ENCODE data around the gene KIF18A. TPM values are rescaled to one million over a fixed set of nuclear protein-coding genes. Genes with fewer than 3 reads are reported as not detected.

Gene KIF18A
- total and polyA plus RNA-seq, 2 of the 8 experiments (the other 6 are each of a cell fraction or from before 2014, with no cell fraction given) = 4.0 to 23.3 TPM

DNA sequence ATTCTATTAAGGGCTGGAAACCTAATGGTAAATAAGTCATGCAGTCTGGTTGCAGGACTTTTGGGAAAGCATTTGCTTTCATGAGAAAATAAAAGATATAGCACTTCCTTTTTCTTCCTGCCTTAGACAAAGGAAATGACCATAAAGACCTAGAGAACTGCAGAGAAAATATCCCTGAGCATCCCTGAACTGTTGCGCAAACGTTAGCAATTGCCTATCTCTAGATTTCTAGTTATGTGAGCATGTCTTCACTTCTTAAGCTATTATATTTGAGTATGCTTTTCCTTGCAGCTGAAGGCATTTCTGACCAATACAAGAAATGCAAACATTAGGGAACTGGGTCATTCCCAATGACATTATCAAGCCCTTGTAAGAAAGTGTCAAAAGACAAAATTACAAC, 110.6 kb downstream of the KIF18A start:
- FAIRE-seq = no peak

More for the DNA sequence above, 110.6 kb downstream of the KIF18A start:
- Histone ChIP-seq H3K23ac (ENCODE audit: insufficient read length) (no peak overlapping the region), H3K79me1 (ENCODE audit: low read depth, low read length) (no peaks in the 10 kb centered on the region), H2BK15ac (ENCODE audit: low read length) (no peak overlapping the region), H3K23me2 (ENCODE audit: low read depth, low read length) (no peaks in the 10 kb centered on the region), H4K20me1 (replicated peaks in 1 of 2; ENCODE audit: control insufficient read depth in 1 of 2, insufficient read depth in 2 of 2, low read length in 2 of 2) (no peaks in the 10 kb centered on the region), H3K18ac (ENCODE audit: extremely low read depth, low read length) (no peak overlapping the region), H2BK120ac (replicated peaks; ENCODE audit: low read depth, low read length) (no peak overlapping the region), H3K14ac (ENCODE audit: insufficient read length) (no peak overlapping the region), H2AFZ (ENCODE audit: low read length) (no peak overlapping the region), H2AK5ac (ENCODE audit: low read depth, low read length) (no peak overlapping the region), H3K4me1 (replicated peaks in 1 of 4; ENCODE audit: control insufficient read depth in 3 of 4, insufficient read depth in 4 of 4, low read length in 3 of 4) (no peaks in the 10 kb centered on the region), H3K79me2 (ENCODE audit: control insufficient read depth in 1 of 2, insufficient read depth in 2 of 2, low read length in 2 of 2) (no peaks in the 10 kb centered on the region), H3K56ac (replicated peaks; ENCODE audit: insufficient read length, low read depth, low read length) (no peak overlapping the region), H3K27me3 (replicated peaks in 1 of 4; ENCODE audit: control insufficient read depth in 3 of 4, extremely low read depth in 1 of 4, insufficient read depth in 3 of 4, low read length in 3 of 4) (no peaks in the 10 kb centered on the region), H4K91ac (replicated peaks; ENCODE audit: insufficient read length, low read length) (no peak overlapping the region), H2BK5ac (ENCODE audit: low read depth, low read length) (no peak overlapping the region), H3K9ac (replicated peaks in 1 of 4; ENCODE audit: extremely low read depth in 1 of 4, low read depth in 3 of 4, low read length in 3 of 4) (no peak overlapping the region), H3K27ac (ENCODE audit: low read depth, low read length) (no peak overlapping the region), H3K4me3 (ENCODE audit: extremely low read depth in 1 of 4, insufficient read depth in 2 of 4, low read depth in 3 of 4, low read length in 4 of 4) (no peak overlapping the region), H3K4ac (replicated peaks; ENCODE audit: insufficient read length, low read depth, low read length) (no peak overlapping the region), H3K36me3 (ENCODE audit: control insufficient read depth in 2 of 4, insufficient read depth in 4 of 4, low read length in 3 of 4) (peaks cover 0 to 5% (median 0%) of the 10 kb centered on the region in 4 experiments; a peak in 1 of 8 replicates), H2BK12ac (ENCODE audit: low read depth, low read length) (no peak overlapping the region), H2BK20ac (ENCODE audit: low read length) (no peak overlapping the region), H4K8ac (ENCODE audit: extremely low read depth, insufficient read depth, low read length) (no peak overlapping the region), H3K4me2 (ENCODE audit: insufficient read depth in 1 of 2, low read depth in 2 of 2, low read length in 2 of 2) (no peak overlapping the region), H3K9me3 (ENCODE audit: insufficient read depth in 2 of 2, low read depth in 1 of 2, low read length in 1 of 2) (peaks cover 13 to 28% of the 10 kb centered on the region in 2 experiments), H4K5ac (ENCODE audit: insufficient read length, low read depth, low read length) (no peak overlapping the region)
- WGBS, 2 experiments (ENCODE audit: extremely low coverage in 1 of 2, insufficient coverage in 1 of 2, insufficient read length in 1 of 2, insufficient replicate concordance in 2 of 2, low coverage in 1 of 2, low lambda C conversion rate in 2 of 2, missing lambda C conversion rate in 1 of 2) = 93% methylated on average over 2 of the region's 2 CpGs; no CpG with 5 or more reads in 1 of the 2 experiments
- POLR2A ChIA-PET (ENCODE audit: partially characterized antibody) = no interaction called here
- TF ChIP-seq CEBPB (IDR thresholded peaks at IDR 0.05; ENCODE audit: low read depth, low read length) (peak; percentile 57; the same call in 1 of the 2 replicates), POU5F1 (IDR thresholded peaks at IDR 0.05; ENCODE audit: low read depth, low read length) (no peak)
- CTCF ChIA-PET (ENCODE audit: partially characterized antibody) = no interaction called here
- no peak for DNase-seq (ENCODE audit: low read depth in 1 of 2, low spot score in 2 of 2)
